ENCODE data around the gene OSBP.

DNA sequence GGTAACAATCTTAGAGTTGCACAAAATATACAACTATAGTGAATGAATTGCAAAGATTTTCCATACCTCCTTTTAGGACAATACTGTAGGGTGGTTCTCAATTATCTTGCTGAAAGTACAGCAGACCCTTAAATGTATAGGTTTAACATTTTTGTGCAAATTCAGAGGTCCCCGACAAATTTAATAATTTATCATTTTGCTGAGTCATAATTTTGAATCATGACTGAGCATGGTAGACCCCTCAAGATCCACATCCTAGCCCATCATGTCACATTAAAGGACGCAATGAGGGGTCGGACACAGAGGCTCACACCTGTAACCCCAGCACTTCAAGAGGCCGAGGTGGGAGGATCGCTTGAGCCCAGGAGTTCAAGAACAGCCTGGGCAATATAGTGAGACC is 43.5 kb downstream of the OSBP start:
- no peak for TF ChIP-seq CTCF (IDR thresholded peaks at IDR 0.05)
- TF ChIP-seq POLR2A (IDR thresholded peaks at IDR 0.05) = no peak

Measured in esophagus squamous epithelium (tissue), 4 donors.